HepG2 (cell line): ENCODE measurements around the gene TBX21. TPM values are rescaled to one million over a fixed set of nuclear protein-coding genes. Genes with fewer than 3 reads are reported as not detected.
A peak's percentile ranks its signal among the peaks of the same experiment; 100 is the strongest.

Source experiments
- DNMT1 ChIP-seq: sonication (generic); formaldehyde crosslinking; IDR thresholded peaks from 2 replicates; pipeline ENCODE4 v1.5.1; 2020; ENCODE audit warnings: mild to moderate bottlenecking, missing genetic modification reagents
- GABPA ChIP-seq, 2 experiments: IDR thresholded peaks; 2 replicates each; pipeline ENCODE4 v1.6.1; 2011 to 2016; ENCODE audit warnings: low read depth in 2 of 2, low read length in 1 of 2, missing biosample characterization in 1 of 2, missing genetic modification characterization in 1 of 2
- KDM1A ChIP-seq: IDR thresholded peaks from 2 replicates; pipeline ENCODE4 v1.6.1; 2016; ENCODE audit warnings: missing compliant biosample characterization
- KMT2B ChIP-seq: IDR thresholded peaks from 2 replicates; pipeline ENCODE4 v1.6.1; 2016; ENCODE audit warnings: missing genetic modification reagents, missing compliant biosample characterization
- SYNCRIP ChIP-seq: fragments of 200-400 bp; formaldehyde crosslinking; IDR thresholded peaks from 2 replicates; pipeline ENCODE4 v1.6.1; 2018; ENCODE audit warnings: mild to moderate bottlenecking, low read depth, low read length; ENCODE audit not compliant: insufficient read depth
- TEF ChIP-seq: sonication (generic); formaldehyde crosslinking; IDR thresholded peaks from 2 replicates; pipeline ENCODE4 v1.5.0; 2020; ENCODE audit warnings: missing genetic modification reagents
- ZBTB3 ChIP-seq: sonication (generic); formaldehyde crosslinking; IDR thresholded peaks from 2 replicates; pipeline ENCODE4 v1.4.0; 2020; ENCODE audit warnings: low read depth, mild to moderate bottlenecking, moderate library complexity, missing genetic modification reagents, borderline replicate concordance
- ZBTB40 ChIP-seq, 2 experiments: fragments of 450-650 bp in 1 of 2; sonication (generic) in 1 of 2; formaldehyde crosslinking in 1 of 2; IDR thresholded peaks; 2 replicates each; pipeline versions ENCODE4 v1.6.1 to v1.8.0; 2016 to 2022; ENCODE audit warnings: antibody characterized with exemption in 1 of 2, mild to moderate bottlenecking in 1 of 2, missing genetic modification reagents in 1 of 2
- ZNF318 ChIP-seq: sonication (generic); formaldehyde crosslinking; IDR thresholded peaks from 2 replicates; pipeline ENCODE4 v1.4.0; 2020; ENCODE audit warnings: mild to moderate bottlenecking, missing genetic modification reagents
- ZNF34 ChIP-seq: sonication (generic); formaldehyde crosslinking; IDR thresholded peaks from 2 replicates; pipeline ENCODE4 v1.4.0; 2020; ENCODE audit warnings: mild to moderate bottlenecking, missing genetic modification reagents, borderline replicate concordance
- polyA plus RNA-seq, 8 experiments: library from polyadenylated mRNA; depleted of rRNA in 3 of 8; stranded (reverse) in 7 of 8; unstranded in 1 of 8; fragments of >200 nt; fragmentation: Illumina TruSeq in 4 of 8; extraction: Trizol in 4 of 8; gene quantifications; 2 replicates each; pipeline versions ENCODE4 v1.2.1 to v1.2.3, GENCODE V29; 2011 to 2016; ENCODE audit warnings: low read depth in 4 of 8, missing spikeins in 1 of 8, mixed read lengths in 1 of 8; ENCODE audit not compliant: insufficient read depth in 1 of 8
- total RNA-seq, 5 experiments: library from RNA; depleted of rRNA; stranded (reverse); fragments of >200 nt; fragmentation: Illumina TruSeq; extraction: Trizol; gene quantifications; 2 replicates each; pipeline ENCODE4 v1.2.3, GENCODE V29; 2016; ENCODE audit warnings: low read depth in 1 of 5

The TBX21 gene
- total and polyA plus RNA-seq, 2 of the 13 experiments (the other 11 are each of a cell fraction or from before 2014, with no cell fraction given) = not detected

GRCh38 chr17:47785538-47786123 lies 52.6 kb downstream of the TBX21 start (continued):
- no peak for TF ChIP-seq ZBTB40 (IDR thresholded peaks at IDR 0.05)
- TF ChIP-seq ZBTB40 (CRISPR knock-in tag; IDR thresholded peaks at IDR 0.05) = 0 out of 2 replicates have a peak, but pooled peaks have one; percentile 27
- no peak for TF ChIP-seq ZNF34
- TF ChIP-seq ZBTB3 = no peak
- no peak for TF ChIP-seq DNMT1 (CRISPR knock-in tag)
- no peak for TF ChIP-seq ZNF318 (CRISPR knock-in tag)
- TF ChIP-seq KDM1A (CRISPR knock-in tag) = no peak
- peak; percentile 46; the same call in 1 of the 2 replicates for TF ChIP-seq KMT2B (CRISPR knock-in tag)
- TF ChIP-seq GABPA (IDR thresholded peaks at IDR 0.05; ENCODE audit: low read depth, low read length) = no peak
- 0 out of 2 replicates have a peak, but pooled peaks have one; percentile 22 for TF ChIP-seq GABPA (CRISPR knock-in tag; IDR thresholded peaks at IDR 0.05; ENCODE audit: low read depth)
- no peak for TF ChIP-seq TEF (CRISPR knock-in tag)
- no peak for TF ChIP-seq SYNCRIP
